ENCODE measurements around the gene L2HGDH. TPM values are rescaled to one million over a fixed set of nuclear protein-coding genes. Genes with fewer than 3 reads are reported as not detected.

L2HGDH gene
- total RNA-seq, 1 donor from 2014 or later = 7.6 TPM

DNA sequence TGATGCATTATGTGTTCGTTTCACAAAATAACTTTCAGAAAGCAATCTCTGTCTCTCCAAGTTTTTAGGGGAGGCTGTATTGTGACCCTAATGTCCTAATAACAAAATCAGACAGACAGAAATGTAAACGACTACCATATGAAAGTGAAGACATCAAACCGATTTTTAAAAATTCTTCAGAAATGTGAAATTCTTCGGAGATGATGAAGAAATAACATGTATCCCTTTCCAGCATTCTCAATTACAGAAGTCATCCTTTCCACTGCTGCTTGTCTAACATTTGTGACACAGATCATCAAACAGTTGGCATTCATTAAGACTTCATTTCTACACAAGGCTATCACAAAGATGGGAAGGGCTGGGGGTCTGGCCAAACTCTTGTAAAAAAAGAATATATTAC, 41.1 kb upstream of the L2HGDH start:
- DNase-seq (ENCODE audit: low spot score) = no peak
- no peak overlapping the region for H3K4me3 Mint-ChIP-seq (ENCODE audit: unreplicated experiment)
- H3K36me3 Mint-ChIP-seq (ENCODE audit: low read depth, unreplicated experiment) = no peaks in the 10 kb centered on the region
- no peaks in the 10 kb centered on the region for H3K9me3 Mint-ChIP-seq (ENCODE audit: unreplicated experiment)
- TF ChIP-seq, protein P1, sequence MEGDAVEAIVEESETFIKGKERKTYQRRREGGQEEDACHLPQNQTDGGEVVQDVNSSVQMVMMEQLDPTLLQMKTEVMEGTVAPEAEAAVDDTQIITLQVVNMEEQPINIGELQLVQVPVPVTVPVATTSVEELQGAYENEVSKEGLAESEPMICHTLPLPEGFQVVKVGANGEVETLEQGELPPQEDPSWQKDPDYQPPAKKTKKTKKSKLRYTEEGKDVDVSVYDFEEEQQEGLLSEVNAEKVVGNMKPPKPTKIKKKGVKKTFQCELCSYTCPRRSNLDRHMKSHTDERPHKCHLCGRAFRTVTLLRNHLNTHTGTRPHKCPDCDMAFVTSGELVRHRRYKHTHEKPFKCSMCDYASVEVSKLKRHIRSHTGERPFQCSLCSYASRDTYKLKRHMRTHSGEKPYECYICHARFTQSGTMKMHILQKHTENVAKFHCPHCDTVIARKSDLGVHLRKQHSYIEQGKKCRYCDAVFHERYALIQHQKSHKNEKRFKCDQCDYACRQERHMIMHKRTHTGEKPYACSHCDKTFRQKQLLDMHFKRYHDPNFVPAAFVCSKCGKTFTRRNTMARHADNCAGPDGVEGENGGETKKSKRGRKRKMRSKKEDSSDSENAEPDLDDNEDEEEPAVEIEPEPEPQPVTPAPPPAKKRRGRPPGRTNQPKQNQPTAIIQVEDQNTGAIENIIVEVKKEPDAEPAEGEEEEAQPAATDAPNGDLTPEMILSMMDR (IDR thresholded peaks at IDR 0.05; ENCODE audit: unreplicated experiment) = no peak
- H3K4me1 Mint-ChIP-seq (ENCODE audit: unreplicated experiment) = peaks cover 28% of the 10 kb centered on the region
- H3K27ac Mint-ChIP-seq (ENCODE audit: unreplicated experiment) = no peak overlapping the region
- H3K27me3 Mint-ChIP-seq (ENCODE audit: unreplicated experiment) = no peaks in the 10 kb centered on the region

DNA sequence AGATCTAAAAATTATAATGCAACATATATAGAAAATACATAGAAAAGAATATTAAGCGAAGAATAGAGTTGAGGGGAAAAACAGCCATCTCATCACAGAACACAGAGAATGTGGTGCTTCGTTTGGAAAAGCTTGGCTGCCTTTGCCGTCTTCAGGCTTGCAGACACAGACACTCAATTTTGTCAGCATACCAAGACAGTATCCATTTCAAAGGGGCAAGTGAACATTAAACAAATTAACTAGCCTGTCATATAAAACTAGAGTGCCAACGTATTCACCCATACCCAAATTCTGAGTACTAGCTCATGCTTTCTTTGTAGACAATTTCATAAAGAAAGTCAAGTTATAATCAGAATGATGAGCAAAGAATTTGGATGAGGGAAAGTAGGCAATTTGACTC, 40.6 kb upstream of the L2HGDH start:
- no peaks in the 10 kb centered on the region for H3K36me3 Mint-ChIP-seq (ENCODE audit: low read depth, unreplicated experiment)
- TF ChIP-seq, protein P1 (IDR thresholded peaks at IDR 0.05; ENCODE audit: unreplicated experiment) = no peak
- peaks cover 32% of the 10 kb centered on the region for H3K4me1 Mint-ChIP-seq (ENCODE audit: unreplicated experiment)
- no peak overlapping the region for H3K4me3 Mint-ChIP-seq (ENCODE audit: unreplicated experiment)
- H3K27ac Mint-ChIP-seq (ENCODE audit: unreplicated experiment) = no peak overlapping the region
- no peak for DNase-seq (ENCODE audit: low spot score)
- no peaks in the 10 kb centered on the region for H3K27me3 Mint-ChIP-seq (ENCODE audit: unreplicated experiment)
- H3K9me3 Mint-ChIP-seq (ENCODE audit: unreplicated experiment) = no peaks in the 10 kb centered on the region

DNA sequence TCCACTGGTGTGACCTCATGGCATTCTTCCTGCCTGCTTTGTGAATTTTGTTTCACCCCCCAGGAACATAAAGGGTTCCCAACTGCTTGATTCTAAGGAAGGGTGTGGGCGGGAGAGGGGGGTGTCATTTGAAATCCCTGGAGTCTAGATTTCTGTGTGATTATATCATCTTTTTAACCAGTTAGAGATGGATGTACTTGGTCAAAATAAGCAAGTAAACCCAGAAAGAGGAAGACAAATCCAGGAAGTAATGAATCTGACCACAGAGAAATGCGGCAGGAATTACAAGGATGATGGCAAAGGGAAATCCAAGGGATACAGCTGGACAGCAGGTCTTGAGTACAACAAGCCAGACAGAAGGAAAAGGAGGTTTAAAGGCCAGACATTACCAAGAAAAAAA, 38.9 kb upstream of the L2HGDH start:
- Mint-ChIP-seq H3K27ac (ENCODE audit: unreplicated experiment) (peak overlapping the region; percentile 88), H3K27me3 (ENCODE audit: unreplicated experiment) (no peaks in the 10 kb centered on the region)
- DNase-seq (ENCODE audit: low spot score) = no peak

DNA sequence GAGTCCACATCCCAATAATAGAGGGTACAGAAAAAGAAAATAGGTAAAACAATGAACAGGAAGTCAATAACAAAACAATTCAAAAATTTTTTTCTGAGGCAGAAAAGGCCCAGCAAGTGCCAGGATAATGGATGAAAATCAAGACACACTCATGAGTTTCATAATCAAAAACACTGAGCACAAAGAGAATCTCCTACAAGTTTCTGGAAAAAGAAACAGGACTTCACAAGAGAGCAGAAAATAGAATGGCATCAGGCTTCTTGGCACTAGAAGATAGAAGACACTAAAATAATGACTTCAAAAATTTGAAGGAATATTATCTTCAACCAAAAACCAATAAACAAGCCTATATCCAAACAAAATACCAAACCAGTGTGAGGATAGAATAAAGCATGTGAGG, 36.9 kb upstream of the L2HGDH start:
- peak overlapping the region; percentile 3 for H3K4me3 Mint-ChIP-seq (ENCODE audit: unreplicated experiment)
- peak overlapping the region; percentile 27 for H3K27ac Mint-ChIP-seq (ENCODE audit: unreplicated experiment)
- H3K4me1 Mint-ChIP-seq (ENCODE audit: unreplicated experiment) = peaks cover 54% of the 10 kb centered on the region
- peaks cover 4% of the 10 kb centered on the region for H3K27me3 Mint-ChIP-seq (ENCODE audit: unreplicated experiment)
- TF ChIP-seq, protein P1 (IDR thresholded peaks at IDR 0.05; ENCODE audit: unreplicated experiment) = no peak
- no peaks in the 10 kb centered on the region for H3K9me3 Mint-ChIP-seq (ENCODE audit: unreplicated experiment)
- DNase-seq (ENCODE audit: low spot score) = no peak
- H3K36me3 Mint-ChIP-seq (ENCODE audit: low read depth, unreplicated experiment) = no peaks in the 10 kb centered on the region

More for the DNA sequence above, 38.9 kb upstream of the L2HGDH start:
- TF ChIP-seq, protein P1 (IDR thresholded peaks at IDR 0.05; ENCODE audit: unreplicated experiment) = no peak
- H3K4me3 Mint-ChIP-seq (ENCODE audit: unreplicated experiment) = no peak overlapping the region
- H3K36me3 Mint-ChIP-seq (ENCODE audit: low read depth, unreplicated experiment) = no peaks in the 10 kb centered on the region
- peaks cover 43% of the 10 kb centered on the region for H3K4me1 Mint-ChIP-seq (ENCODE audit: unreplicated experiment)
- H3K9me3 Mint-ChIP-seq (ENCODE audit: unreplicated experiment) = no peaks in the 10 kb centered on the region

DNA sequence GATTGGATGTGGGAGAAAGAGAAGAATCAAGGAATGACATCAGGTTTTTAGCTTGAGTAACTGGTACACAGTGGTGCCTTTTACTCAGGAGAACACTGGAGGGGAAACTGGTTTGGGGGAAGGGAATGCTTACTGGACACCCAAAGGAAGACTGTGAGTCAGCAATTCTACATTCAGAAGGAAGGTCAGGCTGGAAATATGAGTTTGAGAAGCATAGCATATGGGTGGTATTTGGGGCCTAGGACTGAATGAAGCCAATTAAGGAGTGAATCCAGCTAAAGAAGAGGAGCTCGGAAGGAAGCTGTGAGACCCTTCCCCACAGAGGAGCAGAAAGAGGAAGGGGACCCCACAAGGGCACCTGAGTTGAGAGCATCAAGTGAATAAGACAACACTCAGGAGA, 35.5 kb upstream of the L2HGDH start:
- Mint-ChIP-seq H3K9me3 (ENCODE audit: unreplicated experiment) (no peaks in the 10 kb centered on the region), H3K4me1 (ENCODE audit: unreplicated experiment) (peaks cover 67% of the 10 kb centered on the region), H3K27ac (ENCODE audit: unreplicated experiment) (peak overlapping the region; percentile 62), H3K36me3 (ENCODE audit: low read depth, unreplicated experiment) (no peaks in the 10 kb centered on the region), H3K4me3 (ENCODE audit: unreplicated experiment) (peak overlapping the region; percentile 6), H3K27me3 (ENCODE audit: unreplicated experiment) (peaks cover 4% of the 10 kb centered on the region)
- no peak for DNase-seq (ENCODE audit: low spot score)
- TF ChIP-seq, protein P1 (IDR thresholded peaks at IDR 0.05; ENCODE audit: unreplicated experiment) = no peak

Data from endothelial cell (in vitro differentiated cells).